ENCODE results near the gene CLMN.

- no peak for TF ChIP-seq CTCF (IDR thresholded peaks at IDR 0.05)
- TF ChIP-seq EZH2 (IDR thresholded peaks at IDR 0.05) = no peak
Observed at GRCh38 chr14:95318399-95319311, 1.1 kb downstream of the CLMN start.

Data from neural progenitor cell (in vitro differentiated cells).